ENCODE measurements around the gene MACROD1. TPM values are rescaled to one million over a fixed set of nuclear protein-coding genes. Genes with fewer than 3 reads are reported as not detected.

Gene MACROD1
- total RNA-seq, 1 donor from 2014 or later, result 12.3 TPM

- no peaks in the 10 kb centered on the region for H3K36me3 ChIP-seq (ENCODE audit: control insufficient read depth, insufficient read depth, low read length)
- H3K4me3 ChIP-seq (ENCODE audit: low read depth, low read length), result no peak overlapping the region
- TF ChIP-seq CTCF (IDR thresholded peaks at IDR 0.05; ENCODE audit: insufficient read depth, low read length, poor library complexity, severe bottlenecking), result no peak
- peaks cover 71% of the 10 kb centered on the region for H3K27me3 ChIP-seq (ENCODE audit: control insufficient read depth, insufficient read depth, low read length)
- no peak for DNase-seq (ENCODE audit: low read depth)
Measured at GRCh38 chr11:64059339-64060140, 106.4 kb downstream of the MACROD1 start.

DNA sequence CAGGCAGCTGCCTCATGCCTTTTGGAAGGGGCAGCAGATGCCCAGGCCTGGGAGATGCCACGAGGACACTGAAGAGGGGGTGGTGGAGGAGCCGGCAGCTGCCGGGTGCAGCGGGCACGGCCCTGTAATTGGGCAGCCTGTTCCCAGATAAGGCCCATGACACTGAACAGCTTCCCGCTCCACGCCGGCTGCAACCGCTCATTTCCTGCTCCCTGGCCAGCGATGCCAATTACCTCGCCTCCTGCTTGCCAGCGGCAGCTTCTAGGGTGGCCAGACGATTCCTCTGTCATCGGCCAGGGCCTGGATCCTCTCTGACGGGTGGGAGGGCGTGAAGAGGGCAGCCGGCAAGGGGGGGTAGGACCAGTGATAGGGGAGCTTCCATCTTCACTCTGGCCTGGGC, 107.4 kb downstream of the MACROD1 start:
- no peak for DNase-seq (ENCODE audit: low read depth)
- Histone ChIP-seq H3K27me3 (ENCODE audit: control insufficient read depth, insufficient read depth, low read length) (peaks cover 67% of the 10 kb centered on the region), H3K4me3 (ENCODE audit: low read depth, low read length) (no peak overlapping the region), H3K36me3 (ENCODE audit: control insufficient read depth, insufficient read depth, low read length) (no peaks in the 10 kb centered on the region)
- no peak for TF ChIP-seq CTCF (IDR thresholded peaks at IDR 0.05; ENCODE audit: insufficient read depth, low read length, poor library complexity, severe bottlenecking)

- no peak for TF ChIP-seq CTCF (IDR thresholded peaks at IDR 0.05; ENCODE audit: insufficient read depth, low read length, poor library complexity, severe bottlenecking)
- no peaks in the 10 kb centered on the region for H3K36me3 ChIP-seq (ENCODE audit: control insufficient read depth, insufficient read depth, low read length)
- H3K4me3 ChIP-seq (ENCODE audit: low read depth, low read length), result no peak overlapping the region
- DNase-seq (ENCODE audit: low read depth), result no peak
- peaks cover 66% of the 10 kb centered on the region for H3K27me3 ChIP-seq (ENCODE audit: control insufficient read depth, insufficient read depth, low read length)
Measured at GRCh38 chr11:64057890-64058289, 108.0 kb downstream of the MACROD1 start.

GRCh38 chr11:64056861-64057260, 109.1 kb downstream of the MACROD1 start:
- TF ChIP-seq CTCF (IDR thresholded peaks at IDR 0.05; ENCODE audit: insufficient read depth, low read length, poor library complexity, severe bottlenecking), result no peak
- Histone ChIP-seq H3K27me3 (ENCODE audit: control insufficient read depth, insufficient read depth, low read length) (peaks cover 57% of the 10 kb centered on the region), H3K4me3 (ENCODE audit: low read depth, low read length) (no peak overlapping the region), H3K36me3 (ENCODE audit: control insufficient read depth, insufficient read depth, low read length) (no peaks in the 10 kb centered on the region)
- DNase-seq (ENCODE audit: low read depth), result no peak

GRCh38 chr11:64056213-64056785, 109.6 kb downstream of the MACROD1 start:
- H3K36me3 ChIP-seq (ENCODE audit: control insufficient read depth, insufficient read depth, low read length), result no peaks in the 10 kb centered on the region
- peaks cover 53% of the 10 kb centered on the region for H3K27me3 ChIP-seq (ENCODE audit: control insufficient read depth, insufficient read depth, low read length)
- no peak overlapping the region for H3K4me3 ChIP-seq (ENCODE audit: low read depth, low read length)
- no peak for TF ChIP-seq CTCF (IDR thresholded peaks at IDR 0.05; ENCODE audit: insufficient read depth, low read length, poor library complexity, severe bottlenecking)
- DNase-seq (ENCODE audit: low read depth), result no peak

Measured in kidney epithelial cell (primary cell).